GM19455 (cell line): ENCODE data around the gene NARS2.
"Not testable (repeated sequence)": the region's sequence is repeated elsewhere in the genome, so short reads cannot be mapped to it uniquely, and the experiment has no call there.

Source experiments
- ATAC-seq: cut with Tn5 transposase; IDR thresholded peaks from one replicate; pipeline ENCODE4 v1.9.1; 2021; ENCODE audit not compliant: unreplicated experiment

Gene NARS2

DNA sequence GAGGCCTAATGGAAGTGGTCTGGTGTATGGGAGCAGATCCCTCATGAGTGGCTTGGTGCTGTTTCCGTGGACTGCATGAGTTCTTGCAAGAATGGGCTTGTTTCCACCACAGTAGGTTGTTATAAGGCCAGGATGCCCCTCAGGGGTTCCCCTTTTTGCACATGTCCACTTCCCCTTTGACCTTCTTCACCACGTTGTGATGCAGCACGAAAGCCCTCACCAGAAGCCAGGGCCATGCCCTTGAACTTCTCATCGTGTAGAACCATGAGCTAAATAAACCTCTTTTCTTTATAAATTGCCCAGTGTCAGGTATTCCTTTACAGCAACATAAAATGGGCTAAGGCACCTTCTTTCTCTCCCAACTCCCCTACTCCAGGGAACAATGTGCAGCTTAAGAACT, 2.8 kb upstream of the NARS2 start:
- no peak for ATAC-seq

DNA sequence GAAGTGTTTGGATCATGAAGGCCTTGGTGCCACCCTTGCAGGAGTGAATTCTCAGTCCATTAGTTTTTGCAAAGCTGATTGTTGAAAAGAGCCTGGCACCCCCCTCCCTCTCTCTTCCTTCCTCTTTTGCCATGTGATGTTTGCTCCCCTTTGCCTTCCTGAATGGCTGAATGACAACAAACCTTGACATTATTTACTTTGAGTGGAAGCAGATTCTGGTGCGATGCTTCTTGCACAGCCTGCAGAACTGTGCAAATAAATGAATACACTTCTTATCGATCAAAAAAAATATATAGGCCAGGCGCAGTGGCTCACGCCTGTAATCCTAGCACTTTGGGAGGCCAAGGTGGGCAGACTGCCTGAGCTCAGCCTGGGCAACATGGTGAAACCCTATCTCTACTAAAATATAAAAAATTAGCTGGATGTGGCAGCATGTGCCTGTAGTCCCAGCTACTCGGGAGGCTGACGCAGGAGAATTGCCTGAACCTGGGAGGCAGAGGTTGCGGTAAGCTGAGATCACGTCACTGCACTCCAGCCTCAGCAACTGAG, 2.0 kb upstream of the NARS2 start:
- ATAC-seq = no peak

DNA sequence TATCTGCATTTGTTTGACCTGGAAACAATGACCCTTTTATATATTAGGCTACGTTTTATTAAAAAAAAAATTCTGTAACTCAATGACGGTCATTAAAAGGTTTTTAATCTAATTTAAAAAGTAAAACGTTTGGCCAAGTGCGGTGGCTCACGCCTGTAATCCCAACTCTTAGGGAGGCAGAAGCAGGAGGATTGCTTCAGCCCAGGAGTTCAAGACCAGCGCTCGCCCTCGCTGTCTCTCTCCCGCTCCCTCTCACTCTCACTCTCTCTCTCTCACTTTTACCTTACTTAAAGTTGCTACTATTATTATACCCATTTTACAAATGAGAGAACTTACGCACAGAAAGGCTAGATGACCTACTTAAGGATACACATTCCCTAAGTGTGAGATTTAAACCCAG, 814 bp upstream of the NARS2 start:
- no peak for ATAC-seq

DNA sequence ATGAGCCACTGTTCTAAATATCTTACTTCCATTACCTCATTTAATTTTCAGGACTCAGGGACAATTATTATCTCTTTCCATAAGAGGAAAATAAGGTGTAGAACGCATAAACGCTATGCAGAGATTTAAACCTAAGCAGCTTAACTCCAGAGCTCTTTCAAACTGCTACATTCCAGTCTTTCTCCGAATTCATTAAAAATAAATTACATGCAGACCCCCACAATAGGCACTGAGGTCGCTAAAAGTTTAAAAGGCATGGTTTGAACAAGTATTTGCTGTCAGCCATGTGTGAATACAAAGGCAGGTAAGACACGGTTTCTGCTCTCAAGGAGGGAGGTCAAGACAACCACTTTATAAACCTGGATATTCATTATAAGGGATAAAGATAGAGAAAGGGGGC, 983 bp downstream of the NARS2 start:
- ATAC-seq = no peak

DNA sequence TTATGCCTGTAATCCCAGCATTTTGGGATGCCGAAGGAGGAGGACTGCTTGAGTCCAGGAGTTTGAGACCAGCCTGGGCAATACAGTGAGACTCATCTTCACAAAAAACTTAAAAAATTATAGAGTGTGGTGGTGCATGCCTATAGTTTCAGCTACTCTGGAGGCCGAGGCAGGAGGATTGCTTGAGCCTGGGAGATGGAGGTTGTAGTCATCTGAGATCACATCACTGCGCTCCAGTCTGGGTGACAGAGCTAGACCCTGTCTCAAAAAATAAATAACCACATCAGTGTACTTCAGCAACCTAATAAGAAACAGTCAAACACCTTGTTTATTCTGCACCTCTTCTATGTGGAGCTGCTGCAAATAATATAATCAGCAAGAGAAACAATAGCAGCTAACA, 1.4 kb downstream of the NARS2 start:
- no peak for ATAC-seq

DNA sequence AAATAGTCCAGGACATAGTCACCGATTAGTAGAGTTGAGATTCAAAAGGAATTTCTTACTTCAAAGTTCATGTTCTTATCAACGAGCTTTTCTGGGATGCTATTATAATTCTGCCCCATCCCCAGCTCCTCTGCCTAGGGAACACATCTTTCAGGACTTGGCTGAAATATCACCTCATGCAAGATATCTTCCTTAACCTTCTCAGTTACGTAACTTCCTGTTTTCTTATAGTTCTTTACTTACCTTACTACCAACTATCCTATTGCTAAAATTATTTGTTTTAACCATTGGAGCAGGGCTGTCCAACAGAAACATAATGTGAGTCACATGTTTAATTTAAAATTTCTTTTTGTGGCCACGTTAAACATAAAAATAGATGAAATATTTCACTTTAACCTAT, 2.3 kb downstream of the NARS2 start:
- ATAC-seq = no peak

DNA sequence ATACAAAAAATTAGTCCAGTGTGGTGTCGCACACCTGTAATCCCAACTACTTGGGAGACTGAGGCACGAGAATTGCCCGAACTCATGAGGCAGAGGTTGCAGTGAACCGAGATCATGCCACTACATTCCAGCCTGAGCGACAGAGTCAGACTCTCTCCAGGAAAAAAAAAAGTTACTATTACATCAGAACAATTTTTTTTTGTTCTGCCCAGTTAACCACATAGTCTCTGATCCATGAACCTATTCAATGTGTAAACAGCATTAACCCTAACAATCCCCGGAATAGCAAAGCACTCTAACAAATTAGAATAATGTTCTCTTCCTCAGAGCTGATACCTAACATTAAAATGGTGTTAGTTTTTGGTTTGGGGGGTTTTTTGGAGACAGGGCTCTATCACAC, 4.6 kb downstream of the NARS2 start:
- no peak for ATAC-seq

DNA sequence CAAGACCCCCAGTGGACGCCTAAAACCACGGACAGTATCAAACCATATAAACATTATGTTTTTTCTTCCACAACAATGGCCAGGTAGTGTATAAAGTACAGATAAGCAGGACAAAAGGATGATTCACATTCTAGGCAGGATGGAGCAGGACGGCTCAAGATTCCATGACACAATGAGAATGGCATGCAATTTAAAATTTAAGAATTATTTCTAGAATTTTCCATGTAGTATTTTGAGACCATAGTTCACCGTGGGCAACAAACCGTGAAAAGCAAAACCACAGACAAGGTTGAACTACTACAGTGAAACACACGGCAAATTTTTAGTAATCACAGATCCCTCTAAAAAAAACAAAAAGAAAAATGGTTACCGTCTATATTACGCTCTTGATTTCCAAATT, 7.5 kb downstream of the NARS2 start:
- no peak for ATAC-seq

DNA sequence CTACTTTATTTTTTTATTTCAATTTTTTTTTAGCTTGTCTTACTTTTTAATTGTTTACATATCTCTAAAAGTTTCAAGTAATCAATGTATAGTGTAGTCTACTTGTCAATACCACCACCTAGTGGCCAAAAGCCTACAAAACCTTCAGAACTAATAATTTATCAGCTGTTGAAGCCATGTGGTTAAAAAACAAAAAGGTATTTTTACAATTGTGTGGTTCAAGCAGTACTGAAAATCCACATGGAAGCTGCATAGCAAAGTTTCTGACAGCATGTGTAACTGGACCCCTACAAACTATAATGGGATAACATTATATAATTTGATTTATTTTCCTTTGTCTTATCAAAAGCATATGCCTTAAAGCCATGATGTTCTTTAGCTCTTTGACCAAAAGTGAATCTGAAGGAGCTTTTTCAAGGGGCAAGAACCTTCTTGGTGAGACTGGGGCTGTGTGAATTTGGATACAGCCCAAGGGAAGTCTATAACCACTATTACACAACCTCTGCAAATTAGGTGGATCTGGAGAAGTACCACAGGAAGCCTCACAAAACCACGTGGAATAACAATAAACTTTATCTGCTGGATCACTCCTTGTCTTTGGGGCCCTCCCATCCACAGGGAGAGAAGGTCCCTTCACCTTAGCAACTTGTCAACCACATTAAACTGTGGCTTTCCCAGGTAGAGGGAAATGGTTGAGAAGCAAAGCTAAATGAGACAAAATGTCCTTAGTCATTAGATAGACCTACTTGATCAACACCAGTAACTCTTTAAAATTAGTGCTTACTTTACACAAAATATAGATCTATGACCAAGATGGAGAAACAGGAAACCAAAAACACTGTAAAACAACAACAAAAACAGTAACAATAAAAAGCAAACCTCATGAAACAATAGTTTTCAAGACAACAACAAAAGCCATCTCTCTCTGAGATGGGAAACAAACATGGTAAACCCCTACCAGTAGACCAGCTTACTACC, 9.9 kb downstream of the NARS2 start:
- no peak for ATAC-seq

DNA sequence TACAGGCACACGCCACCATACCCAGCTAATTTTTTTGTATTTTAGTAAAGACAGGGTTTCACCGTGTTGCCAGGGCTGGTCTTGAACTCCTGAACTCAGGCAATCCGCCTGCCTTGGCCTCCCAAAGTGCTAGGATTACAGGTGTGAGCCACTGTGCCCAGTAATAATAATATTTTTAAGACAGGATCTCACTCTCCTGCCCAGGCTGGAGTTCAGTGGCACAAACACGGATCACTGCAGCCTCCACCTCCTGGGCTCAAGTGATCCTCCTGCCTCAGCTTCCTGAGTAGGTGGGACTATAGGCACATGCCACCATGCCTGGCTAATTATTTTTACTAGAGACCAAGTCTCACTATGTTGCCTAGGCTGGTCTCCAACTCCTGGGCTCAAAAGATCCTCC, 10.6 kb downstream of the NARS2 start:
- ATAC-seq = not testable (repeated sequence)

DNA sequence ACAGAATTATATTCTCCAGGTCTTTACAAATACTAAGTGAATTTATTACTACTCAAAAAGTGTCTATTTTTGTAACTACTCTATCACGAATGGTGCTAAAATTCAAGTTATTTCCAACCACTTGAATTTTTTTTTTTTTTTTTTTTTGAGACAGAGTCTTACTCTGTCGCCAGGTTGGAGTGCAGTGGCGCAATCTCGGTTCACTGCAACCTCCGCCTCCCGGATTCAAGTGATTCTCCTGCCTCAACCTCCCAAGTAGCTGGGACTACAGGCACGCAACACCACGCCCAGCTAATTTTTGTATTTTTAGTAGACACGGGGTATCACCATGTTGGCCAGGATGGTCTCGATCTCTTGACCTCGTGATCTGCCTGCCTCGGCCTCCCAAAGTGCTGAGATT, 11.6 kb downstream of the NARS2 start:
- not testable (repeated sequence) for ATAC-seq

DNA sequence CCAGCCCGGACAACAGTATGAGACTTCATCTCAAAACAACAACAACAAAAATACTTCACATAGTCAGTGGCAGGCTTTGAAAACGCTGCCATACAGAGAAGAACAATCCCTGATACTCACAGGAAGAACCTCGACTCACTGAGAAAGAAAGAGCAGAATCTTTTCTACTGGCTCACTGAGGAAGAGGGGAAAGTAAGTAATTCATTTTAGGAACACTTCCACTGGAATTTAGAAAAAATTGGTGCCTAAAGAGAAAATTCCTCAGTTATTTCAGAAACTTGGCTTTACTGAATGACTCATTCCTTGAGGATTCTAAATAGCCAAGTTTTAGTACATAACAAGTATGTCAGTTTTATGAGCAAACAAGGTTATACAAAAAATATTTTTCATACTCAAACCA, 12.3 kb downstream of the NARS2 start:
- ATAC-seq = no peak

DNA sequence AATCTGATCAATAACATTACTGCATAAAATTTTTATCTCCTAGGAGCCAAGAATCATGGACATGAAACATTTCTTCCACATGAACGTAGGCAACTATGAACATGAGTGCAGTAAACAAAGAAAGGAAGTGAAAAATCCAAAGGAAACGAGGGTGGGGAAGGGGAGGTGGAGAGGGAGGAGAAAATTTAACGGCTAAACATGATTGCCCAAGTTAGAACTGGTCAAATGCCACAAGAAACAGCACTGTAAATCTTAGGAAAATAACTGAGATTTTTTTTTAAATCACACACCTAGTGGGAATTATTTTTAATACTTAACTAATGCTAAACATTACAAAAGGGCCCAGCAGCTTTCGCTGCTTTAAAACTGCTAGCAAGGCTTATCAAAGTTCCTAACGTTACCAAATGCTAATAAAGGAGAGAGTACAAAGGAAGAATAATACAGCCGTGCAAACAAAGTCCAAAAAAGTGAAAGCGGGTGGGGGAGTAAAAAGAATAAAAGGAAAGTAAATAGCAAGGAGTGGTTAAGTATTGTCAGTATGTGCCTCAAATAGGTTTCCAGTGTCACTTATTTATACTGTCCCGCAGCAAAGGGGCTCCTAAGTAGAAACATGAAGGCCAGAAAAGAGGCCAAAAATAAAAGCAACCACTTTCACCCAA, 13.7 kb downstream of the NARS2 start:
- no peak for ATAC-seq

DNA sequence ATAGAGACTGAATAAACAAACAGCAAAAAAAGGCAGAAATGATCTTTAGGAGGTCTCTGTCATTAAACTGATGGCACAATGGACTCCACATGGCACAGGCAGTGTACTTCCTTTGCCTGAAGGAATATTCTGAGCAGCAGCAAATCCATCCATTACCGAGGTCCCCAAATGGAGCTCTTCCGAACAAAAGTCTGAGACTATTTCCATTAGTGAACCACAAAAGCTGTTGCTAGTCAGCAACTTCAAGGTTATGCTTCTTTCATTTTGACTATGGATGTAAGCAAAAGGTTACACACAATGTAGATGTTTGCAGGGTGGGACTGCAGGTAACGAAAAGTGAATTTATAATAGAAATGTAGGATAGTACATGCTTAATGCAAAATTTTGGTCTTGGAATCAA, 14.5 kb downstream of the NARS2 start:
- ATAC-seq = no peak

DNA sequence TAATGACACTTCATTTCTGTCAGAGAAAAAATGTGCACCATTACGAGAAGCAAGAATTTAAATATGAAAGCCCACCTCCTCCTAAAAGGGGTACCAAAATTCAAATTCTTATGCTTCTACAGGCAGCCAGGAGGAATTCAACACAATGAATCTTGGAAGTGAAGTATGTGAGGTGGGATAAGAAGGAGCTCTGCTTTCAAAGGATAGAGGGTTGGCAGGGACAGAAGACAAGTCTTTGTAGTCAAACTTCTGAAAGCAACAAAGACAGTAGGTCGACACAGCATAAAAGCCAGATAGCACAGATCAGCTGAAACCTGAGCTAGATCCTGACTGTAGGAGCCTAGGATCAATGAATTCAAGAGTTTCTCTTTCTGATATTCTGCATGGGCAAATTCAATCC, 17.4 kb downstream of the NARS2 start:
- ATAC-seq = no peak

DNA sequence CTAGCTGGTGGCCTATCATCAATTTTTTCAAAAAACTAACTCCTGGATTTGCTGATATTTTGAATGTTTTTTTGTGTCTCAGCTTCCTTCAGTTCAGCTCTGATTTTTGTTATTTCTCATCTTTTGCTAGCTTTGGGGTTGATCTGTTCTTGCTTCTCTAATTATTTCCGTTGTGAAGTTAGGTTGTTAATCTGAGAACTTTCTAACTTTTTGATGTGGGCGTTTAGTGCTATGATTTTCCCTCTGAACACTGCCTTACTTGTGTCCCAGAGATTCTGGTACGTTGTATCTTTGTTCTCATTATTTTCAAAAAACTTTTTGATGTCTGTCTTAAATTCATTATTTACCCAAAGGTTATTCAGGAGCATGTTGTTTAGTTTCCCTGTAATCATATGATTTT, 19.1 kb downstream of the NARS2 start:
- no peak for ATAC-seq

DNA sequence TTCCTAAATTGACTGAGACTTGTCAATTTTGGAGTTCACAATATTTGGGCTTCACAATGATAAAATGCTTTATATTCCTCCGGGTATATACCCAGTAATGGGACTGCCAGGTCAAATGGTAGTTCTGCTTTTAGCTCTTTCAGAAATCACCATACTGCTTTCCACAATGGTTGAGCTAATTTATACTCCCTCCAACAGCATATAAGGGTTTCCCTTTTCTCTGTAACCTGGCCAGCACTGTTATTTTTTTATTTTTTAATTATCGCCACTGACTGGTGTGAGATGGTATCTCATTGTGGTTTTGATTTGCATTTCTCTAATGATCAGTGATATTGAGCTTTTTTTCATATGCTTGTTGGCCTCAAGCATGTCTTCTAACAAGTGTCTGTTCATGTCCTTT, 21.8 kb downstream of the NARS2 start:
- ATAC-seq = no peak

DNA sequence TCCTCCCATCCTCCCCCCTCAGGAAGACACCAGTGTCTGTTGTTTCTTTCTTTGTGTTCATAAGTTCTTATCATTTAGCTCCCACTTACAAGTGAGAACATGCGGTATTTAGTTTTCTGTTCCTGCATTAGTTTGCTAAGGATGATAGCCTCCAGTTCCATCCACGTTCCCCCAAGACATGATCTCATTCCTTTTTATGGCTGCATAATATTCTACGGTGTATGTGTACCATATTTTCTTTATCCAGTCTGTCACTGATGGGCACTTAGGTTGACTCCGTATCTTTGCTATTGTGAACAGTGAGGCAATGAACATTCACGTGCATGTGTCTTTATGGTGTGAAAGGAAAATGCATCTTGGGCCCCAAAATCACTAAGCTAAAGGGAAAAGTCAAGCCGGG, 22.5 kb downstream of the NARS2 start:
- not testable (repeated sequence) for ATAC-seq

DNA sequence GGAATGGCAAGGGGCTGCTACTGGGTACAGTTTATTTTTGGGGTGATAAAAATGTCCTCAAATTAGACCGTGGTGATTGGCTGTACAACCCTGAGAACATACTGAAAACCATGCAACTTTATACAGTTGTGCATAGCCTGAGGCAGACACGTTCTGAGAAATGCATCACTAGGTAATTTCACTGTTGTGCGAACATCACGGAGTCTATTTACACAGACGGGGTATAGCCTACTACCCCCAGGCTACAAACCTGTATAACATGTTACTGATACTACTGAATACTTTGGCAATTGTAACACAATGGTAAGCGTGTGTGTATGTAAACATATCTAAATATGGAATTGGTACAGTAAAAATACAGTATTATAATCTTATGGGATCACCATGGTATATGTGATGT, 23.6 kb downstream of the NARS2 start:
- no peak for ATAC-seq

DNA sequence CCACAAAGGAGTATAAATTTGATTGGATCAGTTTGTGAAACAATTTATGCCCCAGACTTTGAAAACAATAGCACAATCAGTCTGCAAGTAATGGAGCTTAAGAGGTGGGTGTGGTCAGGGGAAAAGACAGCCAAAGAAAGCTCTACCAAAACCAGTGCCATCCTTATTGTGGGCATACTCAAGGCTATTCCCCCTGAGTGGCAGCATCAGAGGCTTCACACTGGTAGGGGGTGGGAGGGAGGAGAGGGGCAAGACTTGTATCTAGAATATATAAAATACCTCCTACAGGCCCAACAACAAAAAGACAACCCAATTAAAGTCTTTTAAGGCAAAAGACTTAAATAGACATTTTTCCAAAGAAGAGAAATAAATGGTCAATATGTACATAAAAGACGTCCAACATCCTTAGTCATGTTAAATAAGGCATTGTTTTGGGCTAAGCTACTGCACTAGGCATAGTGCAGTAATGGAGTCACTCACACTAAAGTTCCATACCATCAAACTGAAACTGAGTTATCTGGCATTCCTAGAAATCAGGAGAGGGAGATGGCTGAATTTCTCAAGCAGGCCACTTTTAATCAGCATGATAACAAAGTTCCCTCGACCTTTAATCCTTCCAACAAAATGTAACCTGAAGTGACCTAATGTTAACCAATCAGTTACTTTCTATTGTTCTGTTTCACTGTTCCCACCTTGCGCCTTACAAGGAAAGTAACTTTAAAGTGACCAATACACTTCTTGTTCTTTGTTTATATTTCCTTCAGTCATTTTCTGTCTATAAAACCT, 24.8 kb downstream of the NARS2 start:
- no peak for ATAC-seq

DNA sequence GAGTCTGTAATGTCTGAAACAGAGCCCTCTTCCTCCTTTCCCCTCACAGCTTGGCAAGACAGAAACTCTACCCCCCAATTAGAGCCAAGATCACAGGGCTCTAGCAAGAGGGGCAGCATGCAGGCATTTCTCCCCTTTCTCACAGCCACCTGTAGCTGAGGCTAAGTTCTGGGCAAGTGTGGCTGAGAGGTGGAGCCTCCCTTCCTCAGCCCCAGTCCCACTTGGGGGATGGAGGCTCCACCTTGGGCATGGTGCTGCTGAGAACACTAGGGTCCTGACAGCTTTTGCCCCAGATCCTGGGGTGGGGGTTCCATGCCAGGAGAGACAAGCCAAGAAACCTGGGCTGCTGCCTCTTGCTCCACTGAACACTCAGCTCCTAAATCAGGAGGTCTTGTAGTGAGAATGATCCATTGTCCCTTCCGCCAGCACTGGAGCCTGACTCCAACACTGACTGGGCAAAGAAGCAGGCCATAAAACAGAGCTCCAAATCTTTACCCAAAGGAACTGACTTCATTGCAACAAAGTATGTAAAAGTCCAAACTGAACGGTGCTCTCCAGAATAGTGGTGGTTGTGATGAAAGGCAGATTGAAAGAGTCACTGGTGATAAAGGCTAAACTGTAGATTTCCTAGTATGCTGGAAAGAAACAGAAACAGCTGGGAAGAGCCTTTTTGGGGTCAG, 25.6 kb downstream of the NARS2 start:
- no peak for ATAC-seq
